ENCODE data around the gene ANAPC10.
"Not testable (repeated sequence)": the region's sequence is repeated elsewhere in the genome, so short reads cannot be mapped to it uniquely, and the experiment has no call there.

- TF ChIP-seq CTCF, POLR2A (IDR thresholded peaks at IDR 0.05): not testable (repeated sequence)
Observed at GRCh38 chr4:145136219-145136618, 38.2 kb upstream of the ANAPC10 start.

All from gastroesophageal sphincter (tissue), 3 donors.